Measurements from ENCODE around the gene MPPE1. TPM values are rescaled to one million over a fixed set of nuclear protein-coding genes. Genes with fewer than 3 reads are reported as not detected.

MPPE1 gene
- total and polyA plus RNA-seq, 9 of the 15 experiments (the other 6 are each of a cell fraction or from before 2014, with no cell fraction given) = 10.7 to 19.5 (median 13.3) TPM

- TF ChIP-seq, protein P1, sequence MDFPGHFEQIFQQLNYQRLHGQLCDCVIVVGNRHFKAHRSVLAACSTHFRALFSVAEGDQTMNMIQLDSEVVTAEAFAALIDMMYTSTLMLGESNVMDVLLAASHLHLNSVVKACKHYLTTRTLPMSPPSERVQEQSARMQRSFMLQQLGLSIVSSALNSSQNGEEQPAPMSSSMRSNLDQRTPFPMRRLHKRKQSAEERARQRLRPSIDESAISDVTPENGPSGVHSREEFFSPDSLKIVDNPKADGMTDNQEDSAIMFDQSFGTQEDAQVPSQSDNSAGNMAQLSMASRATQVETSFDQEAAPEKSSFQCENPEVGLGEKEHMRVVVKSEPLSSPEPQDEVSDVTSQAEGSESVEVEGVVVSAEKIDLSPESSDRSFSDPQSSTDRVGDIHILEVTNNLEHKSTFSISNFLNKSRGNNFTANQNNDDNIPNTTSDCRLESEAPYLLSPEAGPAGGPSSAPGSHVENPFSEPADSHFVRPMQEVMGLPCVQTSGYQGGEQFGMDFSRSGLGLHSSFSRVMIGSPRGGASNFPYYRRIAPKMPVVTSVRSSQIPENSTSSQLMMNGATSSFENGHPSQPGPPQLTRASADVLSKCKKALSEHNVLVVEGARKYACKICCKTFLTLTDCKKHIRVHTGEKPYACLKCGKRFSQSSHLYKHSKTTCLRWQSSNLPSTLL (IDR thresholded peaks at IDR 0.05) = no peak
- 0 out of 2 replicates have a peak, but pooled peaks have one; percentile 73 for TF ChIP-seq ZNF766 (CRISPR knock-in tag; conservative IDR thresholded peaks at IDR 0.05)
- TF ChIP-seq ZNF24 (IDR thresholded peaks at IDR 0.05) = no peak
- no peak for TF ChIP-seq HNRNPUL1 (IDR thresholded peaks at IDR 0.05; ENCODE audit: low read length)
- TF ChIP-seq SNAPC5 (CRISPR knock-in tag; IDR thresholded peaks at IDR 0.05) = no peak
- TF ChIP-seq, protein P2, sequence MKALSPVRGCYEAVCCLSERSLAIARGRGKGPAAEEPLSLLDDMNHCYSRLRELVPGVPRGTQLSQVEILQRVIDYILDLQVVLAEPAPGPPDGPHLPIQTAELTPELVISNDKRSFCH (CRISPR knock-in tag; IDR thresholded peaks at IDR 0.05) = no peak
- TF ChIP-seq, protein P2 (tag; IDR thresholded peaks at IDR 0.05) = peak; percentile 88
- TF ChIP-seq E2F8 (IDR thresholded peaks at IDR 0.05; ENCODE audit: low read depth, partially characterized antibody) = no peak
- TF ChIP-seq, protein P3, sequence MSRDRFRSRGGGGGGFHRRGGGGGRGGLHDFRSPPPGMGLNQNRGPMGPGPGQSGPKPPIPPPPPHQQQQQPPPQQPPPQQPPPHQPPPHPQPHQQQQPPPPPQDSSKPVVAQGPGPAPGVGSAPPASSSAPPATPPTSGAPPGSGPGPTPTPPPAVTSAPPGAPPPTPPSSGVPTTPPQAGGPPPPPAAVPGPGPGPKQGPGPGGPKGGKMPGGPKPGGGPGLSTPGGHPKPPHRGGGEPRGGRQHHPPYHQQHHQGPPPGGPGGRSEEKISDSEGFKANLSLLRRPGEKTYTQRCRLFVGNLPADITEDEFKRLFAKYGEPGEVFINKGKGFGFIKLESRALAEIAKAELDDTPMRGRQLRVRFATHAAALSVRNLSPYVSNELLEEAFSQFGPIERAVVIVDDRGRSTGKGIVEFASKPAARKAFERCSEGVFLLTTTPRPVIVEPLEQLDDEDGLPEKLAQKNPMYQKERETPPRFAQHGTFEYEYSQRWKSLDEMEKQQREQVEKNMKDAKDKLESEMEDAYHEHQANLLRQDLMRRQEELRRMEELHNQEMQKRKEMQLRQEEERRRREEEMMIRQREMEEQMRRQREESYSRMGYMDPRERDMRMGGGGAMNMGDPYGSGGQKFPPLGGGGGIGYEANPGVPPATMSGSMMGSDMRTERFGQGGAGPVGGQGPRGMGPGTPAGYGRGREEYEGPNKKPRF (IDR thresholded peaks at IDR 0.05; ENCODE audit: low read depth, low read length) = no peak
- TF ChIP-seq CAMTA2 (CRISPR knock-in tag; conservative IDR thresholded peaks at IDR 0.05) = no peak
- TF ChIP-seq, protein P4, sequence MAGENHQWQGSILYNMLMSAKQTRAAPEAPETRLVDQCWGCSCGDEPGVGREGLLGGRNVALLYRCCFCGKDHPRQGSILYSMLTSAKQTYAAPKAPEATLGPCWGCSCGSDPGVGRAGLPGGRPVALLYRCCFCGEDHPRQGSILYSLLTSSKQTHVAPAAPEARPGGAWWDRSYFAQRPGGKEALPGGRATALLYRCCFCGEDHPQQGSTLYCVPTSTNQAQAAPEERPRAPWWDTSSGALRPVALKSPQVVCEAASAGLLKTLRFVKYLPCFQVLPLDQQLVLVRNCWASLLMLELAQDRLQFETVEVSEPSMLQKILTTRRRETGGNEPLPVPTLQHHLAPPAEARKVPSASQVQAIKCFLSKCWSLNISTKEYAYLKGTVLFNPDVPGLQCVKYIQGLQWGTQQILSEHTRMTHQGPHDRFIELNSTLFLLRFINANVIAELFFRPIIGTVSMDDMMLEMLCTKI (IDR thresholded peaks at IDR 0.05; ENCODE audit: partially characterized antibody) = no peak
- TF ChIP-seq FOXJ2 (tag; IDR thresholded peaks at IDR 0.05) = peak; percentile 93
- TF ChIP-seq, protein P5, sequence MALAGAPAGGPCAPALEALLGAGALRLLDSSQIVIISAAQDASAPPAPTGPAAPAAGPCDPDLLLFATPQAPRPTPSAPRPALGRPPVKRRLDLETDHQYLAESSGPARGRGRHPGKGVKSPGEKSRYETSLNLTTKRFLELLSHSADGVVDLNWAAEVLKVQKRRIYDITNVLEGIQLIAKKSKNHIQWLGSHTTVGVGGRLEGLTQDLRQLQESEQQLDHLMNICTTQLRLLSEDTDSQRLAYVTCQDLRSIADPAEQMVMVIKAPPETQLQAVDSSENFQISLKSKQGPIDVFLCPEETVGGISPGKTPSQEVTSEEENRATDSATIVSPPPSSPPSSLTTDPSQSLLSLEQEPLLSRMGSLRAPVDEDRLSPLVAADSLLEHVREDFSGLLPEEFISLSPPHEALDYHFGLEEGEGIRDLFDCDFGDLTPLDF (CRISPR knock-in tag; IDR thresholded peaks at IDR 0.05) = no peak
Observed at GRCh38 chr18:11925800-11926481, 17.8 kb upstream of the MPPE1 start (continued).
